ENCODE data around the gene LAIR1. TPM values are rescaled to one million over a fixed set of nuclear protein-coding genes. Genes with fewer than 3 reads are reported as not detected.
"Not testable (repeated sequence)": the region's sequence is repeated elsewhere in the genome, so short reads cannot be mapped to it uniquely, and the experiment has no call there.

The LAIR1 gene
- total RNA-seq, 6 donors from 2014 or later, result 46.5 to 228 (median 111) TPM

GRCh38 chr19:54379187-54379678 is 14.5 kb upstream of the LAIR1 start:
- 50 to 53% methylated on average over 5 of the region's 5 CpGs for whole genome bisulfite sequencing, 2 donors
- Histone ChIP-seq H3K9me3 (no peaks in the 10 kb centered on the region), H3K36me3 (no peaks in the 10 kb centered on the region), H3K27ac (peak overlapping the region in 1 of 4 donors; percentile 76), H3K4me3 (no peak overlapping the region), H3K4me1 (no peaks in the 10 kb centered on the region), H3K27me3 (no peaks in the 10 kb centered on the region)
- no peak for ATAC-seq (ENCODE audit: low FRiP score in 2 of 2)
- DNase-seq, result no peak
- TF ChIP-seq EP300 (IDR thresholded peaks at IDR 0.05), result no peak
- TF ChIP-seq CTCF (IDR thresholded peaks at IDR 0.05), result no peak
- no peak for TF ChIP-seq POLR2AphosphoS5 (IDR thresholded peaks at IDR 0.05)
- TF ChIP-seq POLR2A (IDR thresholded peaks at IDR 0.05), result no peak

GRCh38 chr19:54376610-54377285 is 12.0 kb upstream of the LAIR1 start:
- 44 to 59% methylated on average over 11 of the region's 11 CpGs for WGBS, 2 donors
- peak overlapping the region in 1 of 4 donors; percentile 49 for H3K27ac ChIP-seq
- H3K27me3 ChIP-seq, result no peaks in the 10 kb centered on the region
- H3K4me3 ChIP-seq, result no peak overlapping the region
- H3K36me3 ChIP-seq, result no peaks in the 10 kb centered on the region
- no peak for TF ChIP-seq POLR2AphosphoS5 (IDR thresholded peaks at IDR 0.05)
- no peak for TF ChIP-seq CTCF (IDR thresholded peaks at IDR 0.05)
- no peak for TF ChIP-seq POLR2A (IDR thresholded peaks at IDR 0.05)
- TF ChIP-seq EP300 (IDR thresholded peaks at IDR 0.05), result no peak
- no peak for ATAC-seq (ENCODE audit: low FRiP score in 2 of 2)
- H3K4me1 ChIP-seq, result peaks cover 0 to 14% (median 3%) of the 10 kb centered on the region in 4 donors
- no peaks in the 10 kb centered on the region for H3K9me3 ChIP-seq
- no peak for DNase-seq

GRCh38 chr19:54375181-54375938 is 10.6 kb upstream of the LAIR1 start:
- peaks cover 0 to 15% (median 5%) of the 10 kb centered on the region in 4 donors for H3K4me1 ChIP-seq
- H3K27me3 ChIP-seq, H3K36me3 ChIP-seq, H3K9me3 ChIP-seq: not testable (repeated sequence)
- peak overlapping the region in 1 of 4 donors; percentile 4 for H3K4me3 ChIP-seq
- peak in 1 of 4 donors; percentile 75 for TF ChIP-seq POLR2A (IDR thresholded peaks at IDR 0.05)
- H3K27ac ChIP-seq, result peak overlapping the region in 3 of 4 donors; percentile 48 to 87 (median 66)
- peak in 1 of 2 donors; percentile 52 for ATAC-seq (ENCODE audit: low FRiP score in 2 of 2)
- peak in 1 of 2 donors; percentile 32 for DNase-seq
- 58 to 64% methylated on average over 16 to 28 of the region's 28 CpGs for WGBS, 2 donors

GRCh38 chr19:54373781-54374631 is 9.3 kb upstream of the LAIR1 start:
- TF ChIP-seq CTCF (IDR thresholded peaks at IDR 0.05) (no peak), POLR2AphosphoS5 (IDR thresholded peaks at IDR 0.05) (peak; percentile 42 to 80), EP300 (IDR thresholded peaks at IDR 0.05) (no peak), POLR2A (IDR thresholded peaks at IDR 0.05) (peak in 1 of 4 donors; percentile 45)
- no peaks in the 10 kb centered on the region for H3K27me3 ChIP-seq
- WGBS, 2 donors, result 53 to 61% methylated on average over 5 to 16 of the region's 16 CpGs
- no peak overlapping the region for H3K4me3 ChIP-seq
- H3K9me3 ChIP-seq, result no peaks in the 10 kb centered on the region
- H3K4me1 ChIP-seq, result peaks cover 0 to 15% (median 5%) of the 10 kb centered on the region in 4 donors
- no peaks in the 10 kb centered on the region for H3K36me3 ChIP-seq
- peak; percentile 71 to 72 for ATAC-seq (ENCODE audit: low FRiP score in 2 of 2)
- H3K27ac ChIP-seq, result peak overlapping the region; percentile 48 to 87 (median 71)
- DNase-seq, result peak in 1 of 2 donors; percentile 74

- WGBS, 2 donors, result 75% methylated on average over 5 of the region's 5 CpGs
- H3K27me3 ChIP-seq; H3K36me3 ChIP-seq; ATAC-seq (ENCODE audit: low FRiP score in 2 of 2); H3K4me3 ChIP-seq; DNase-seq; H3K9me3 ChIP-seq: not testable (repeated sequence)
- Histone ChIP-seq H3K27ac (peak overlapping the region; percentile 17 to 87 (median 50)), H3K4me1 (peaks cover 0 to 15% (median 5%) of the 10 kb centered on the region in 4 donors)
Observed at GRCh38 chr19:54371453-54371852, 6.7 kb upstream of the LAIR1 start.

All from upper lobe of left lung (tissue), 6 donors.